A549 (cell line): ENCODE measurements around the gene SUSD3.

Source experiments
- CTCF ChIP-seq: fragments of >200 bp; sonication (Bioruptor Twin); formaldehyde crosslinking; IDR thresholded peaks from 3 replicates; pipeline ENCODE4 v1.5.1; 2016
- MYC ChIP-seq: IDR thresholded peaks from 2 replicates; pipeline ENCODE4 v1.6.1; 2012; ENCODE audit warnings: mild to moderate bottlenecking, inconsistent platforms, low read length, improper control_type of control experiment, borderline replicate concordance
- POLR2A ChIP-seq: IDR thresholded peaks from 2 replicates; pipeline ENCODE4 v1.6.1; 2012; ENCODE audit warnings: mild to moderate bottlenecking, low read length

- TF ChIP-seq POLR2A (no peak), CTCF (no peak), MYC (no peak)
Observed at GRCh38 chr9:93093127-93093876, 34.8 kb downstream of the SUSD3 start.
